ENCODE data around the gene CRABP2.

DNA sequence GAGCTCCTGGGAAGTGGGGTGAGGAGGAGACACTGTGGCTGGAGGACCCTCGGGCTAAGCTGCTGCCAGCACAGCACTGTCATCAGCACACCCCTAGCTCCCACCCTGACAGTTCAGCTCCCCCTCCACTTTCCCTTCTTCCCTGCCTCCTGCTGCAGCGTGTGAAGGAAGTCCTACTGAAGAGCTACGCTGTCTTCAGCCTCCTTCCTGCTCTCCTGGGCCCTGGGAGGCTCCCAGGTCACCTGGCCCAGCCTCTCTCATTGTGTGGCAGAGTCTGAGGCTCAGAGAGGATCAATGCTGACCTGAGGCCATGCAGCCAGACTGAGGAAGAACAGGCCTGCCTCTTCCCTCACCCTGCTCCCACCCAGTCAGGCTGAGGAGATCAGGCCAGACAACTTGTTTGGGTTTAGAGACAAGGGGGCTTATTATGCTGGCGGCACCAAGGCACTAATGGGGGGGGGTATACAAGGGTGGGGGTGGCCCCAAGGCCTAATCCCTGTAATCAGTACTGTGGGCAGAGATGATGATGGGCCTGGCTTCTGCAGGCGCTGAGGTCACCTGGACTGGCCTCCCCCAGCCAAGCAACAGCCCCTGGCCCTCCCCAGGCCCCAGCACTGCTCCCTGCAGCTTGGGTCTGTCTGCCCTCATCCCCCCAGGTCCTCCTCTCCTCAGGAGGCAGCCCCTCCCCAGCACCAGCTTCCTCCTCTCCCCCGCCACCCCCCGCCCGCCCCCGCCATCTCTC is 37.2 kb downstream of the CRABP2 start:
- TF ChIP-seq POLR2A (IDR thresholded peaks at IDR 0.05; ENCODE audit: borderline replicate concordance, extremely low read depth, insufficient read depth, insufficient read length) (no peak), SIN3A (IDR thresholded peaks at IDR 0.05; ENCODE audit: low read depth) (no peak), FOSL1 (IDR thresholded peaks at IDR 0.05; ENCODE audit: low read depth) (no peak), CBX3 (IDR thresholded peaks at IDR 0.05; ENCODE audit: low read depth) (no peak), CEBPB (IDR thresholded peaks at IDR 0.05; ENCODE audit: low read depth) (no peak), ZNF274 (IDR thresholded peaks at IDR 0.05; ENCODE audit: low read depth, low read length) (no peak), RAD21 (IDR thresholded peaks at IDR 0.05; ENCODE audit: low read depth) (no peak), POLR2AphosphoS5 (IDR thresholded peaks at IDR 0.05; ENCODE audit: low read depth, low read length) (no peak), EZH2phosphoT487 (IDR thresholded peaks at IDR 0.05; ENCODE audit: borderline replicate concordance) (no peak), EZH2 (IDR thresholded peaks at IDR 0.05) (no peak), SRF (IDR thresholded peaks at IDR 0.05; ENCODE audit: low read depth) (no peak)
- TF ChIP-seq, protein P1, sequence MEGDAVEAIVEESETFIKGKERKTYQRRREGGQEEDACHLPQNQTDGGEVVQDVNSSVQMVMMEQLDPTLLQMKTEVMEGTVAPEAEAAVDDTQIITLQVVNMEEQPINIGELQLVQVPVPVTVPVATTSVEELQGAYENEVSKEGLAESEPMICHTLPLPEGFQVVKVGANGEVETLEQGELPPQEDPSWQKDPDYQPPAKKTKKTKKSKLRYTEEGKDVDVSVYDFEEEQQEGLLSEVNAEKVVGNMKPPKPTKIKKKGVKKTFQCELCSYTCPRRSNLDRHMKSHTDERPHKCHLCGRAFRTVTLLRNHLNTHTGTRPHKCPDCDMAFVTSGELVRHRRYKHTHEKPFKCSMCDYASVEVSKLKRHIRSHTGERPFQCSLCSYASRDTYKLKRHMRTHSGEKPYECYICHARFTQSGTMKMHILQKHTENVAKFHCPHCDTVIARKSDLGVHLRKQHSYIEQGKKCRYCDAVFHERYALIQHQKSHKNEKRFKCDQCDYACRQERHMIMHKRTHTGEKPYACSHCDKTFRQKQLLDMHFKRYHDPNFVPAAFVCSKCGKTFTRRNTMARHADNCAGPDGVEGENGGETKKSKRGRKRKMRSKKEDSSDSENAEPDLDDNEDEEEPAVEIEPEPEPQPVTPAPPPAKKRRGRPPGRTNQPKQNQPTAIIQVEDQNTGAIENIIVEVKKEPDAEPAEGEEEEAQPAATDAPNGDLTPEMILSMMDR (IDR thresholded peaks at IDR 0.05 in 2 of 3, conservative IDR thresholded peaks at IDR 0.05 in 1 of 3; ENCODE audit: borderline replicate concordance in 1 of 3, insufficient read depth in 1 of 3, low read depth in 2 of 3, low read length in 2 of 3) = no peak
- TF ChIP-seq, protein P2, sequence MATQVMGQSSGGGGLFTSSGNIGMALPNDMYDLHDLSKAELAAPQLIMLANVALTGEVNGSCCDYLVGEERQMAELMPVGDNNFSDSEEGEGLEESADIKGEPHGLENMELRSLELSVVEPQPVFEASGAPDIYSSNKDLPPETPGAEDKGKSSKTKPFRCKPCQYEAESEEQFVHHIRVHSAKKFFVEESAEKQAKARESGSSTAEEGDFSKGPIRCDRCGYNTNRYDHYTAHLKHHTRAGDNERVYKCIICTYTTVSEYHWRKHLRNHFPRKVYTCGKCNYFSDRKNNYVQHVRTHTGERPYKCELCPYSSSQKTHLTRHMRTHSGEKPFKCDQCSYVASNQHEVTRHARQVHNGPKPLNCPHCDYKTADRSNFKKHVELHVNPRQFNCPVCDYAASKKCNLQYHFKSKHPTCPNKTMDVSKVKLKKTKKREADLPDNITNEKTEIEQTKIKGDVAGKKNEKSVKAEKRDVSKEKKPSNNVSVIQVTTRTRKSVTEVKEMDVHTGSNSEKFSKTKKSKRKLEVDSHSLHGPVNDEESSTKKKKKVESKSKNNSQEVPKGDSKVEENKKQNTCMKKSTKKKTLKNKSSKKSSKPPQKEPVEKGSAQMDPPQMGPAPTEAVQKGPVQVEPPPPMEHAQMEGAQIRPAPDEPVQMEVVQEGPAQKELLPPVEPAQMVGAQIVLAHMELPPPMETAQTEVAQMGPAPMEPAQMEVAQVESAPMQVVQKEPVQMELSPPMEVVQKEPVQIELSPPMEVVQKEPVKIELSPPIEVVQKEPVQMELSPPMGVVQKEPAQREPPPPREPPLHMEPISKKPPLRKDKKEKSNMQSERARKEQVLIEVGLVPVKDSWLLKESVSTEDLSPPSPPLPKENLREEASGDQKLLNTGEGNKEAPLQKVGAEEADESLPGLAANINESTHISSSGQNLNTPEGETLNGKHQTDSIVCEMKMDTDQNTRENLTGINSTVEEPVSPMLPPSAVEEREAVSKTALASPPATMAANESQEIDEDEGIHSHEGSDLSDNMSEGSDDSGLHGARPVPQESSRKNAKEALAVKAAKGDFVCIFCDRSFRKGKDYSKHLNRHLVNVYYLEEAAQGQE (IDR thresholded peaks at IDR 0.05; ENCODE audit: low read depth) = no peak
- TF ChIP-seq, protein P3, sequence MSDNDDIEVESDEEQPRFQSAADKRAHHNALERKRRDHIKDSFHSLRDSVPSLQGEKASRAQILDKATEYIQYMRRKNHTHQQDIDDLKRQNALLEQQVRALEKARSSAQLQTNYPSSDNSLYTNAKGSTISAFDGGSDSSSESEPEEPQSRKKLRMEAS (IDR thresholded peaks at IDR 0.05) = no peak

All from HCT116 (cell line).